ENCODE data around the gene GNGT2.

- TF ChIP-seq EZH2phosphoT487 (IDR thresholded peaks at IDR 0.05) (no peak), EZH2 (IDR thresholded peaks at IDR 0.05) (no peak), CTCF (IDR thresholded peaks at IDR 0.05) (no peak)
Measured at GRCh38 chr17:49203796-49204195, 6.6 kb downstream of the GNGT2 start.

Data from neural progenitor cell (in vitro differentiated cells).